ENCODE results near the gene INO80C. TPM values are rescaled to one million over a fixed set of nuclear protein-coding genes. Genes with fewer than 3 reads are reported as not detected.

Gene INO80C
- total RNA-seq, 6 experiments from 2014 or later = 10.4 to 13.3 (median 12.1) TPM

- Mint-ChIP-seq H3K4me1 (ENCODE audit: low read depth) (no peaks in the 10 kb centered on the region), H3K36me3 (ENCODE audit: low read depth) (no peaks in the 10 kb centered on the region), H3K9me3 (no peaks in the 10 kb centered on the region), H3K27me3 (ENCODE audit: insufficient read depth) (peaks cover 14% of the 10 kb centered on the region), H3K4me3 (no peak overlapping the region), H3K27ac (no peak overlapping the region)
- DNase-seq = no peak
- no peak for TF ChIP-seq CTCF (IDR thresholded peaks at IDR 0.05)
Measured at GRCh38 chr18:35507623-35508022, 9.9 kb upstream of the INO80C start.

- H3K4me1 Mint-ChIP-seq (ENCODE audit: low read depth) = peaks cover 3% of the 10 kb centered on the region; the same call in 1 of the 2 replicates
Measured at GRCh38 chr18:35507192-35507591, 9.4 kb upstream of the INO80C start.

GRCh38 chr18:35506024-35506712, 8.4 kb upstream of the INO80C start:
- H3K27me3 Mint-ChIP-seq (ENCODE audit: insufficient read depth) = peaks cover 12% of the 10 kb centered on the region
- no peak overlapping the region for H3K4me3 Mint-ChIP-seq
- no peak overlapping the region for H3K27ac Mint-ChIP-seq
- no peaks in the 10 kb centered on the region for H3K9me3 Mint-ChIP-seq
- TF ChIP-seq CTCF (IDR thresholded peaks at IDR 0.05) = no peak
- DNase-seq = no peak
- no peaks in the 10 kb centered on the region; the same call in 1 of the 2 replicates for H3K36me3 Mint-ChIP-seq (ENCODE audit: low read depth)
- H3K4me1 Mint-ChIP-seq (ENCODE audit: low read depth) = peaks cover 7% of the 10 kb centered on the region; the same call in 1 of the 2 replicates

More at GRCh38 chr18:35507192-35507591, 9.4 kb upstream of the INO80C start:
- TF ChIP-seq CTCF (IDR thresholded peaks at IDR 0.05) = no peak
- Mint-ChIP-seq H3K4me3 (no peak overlapping the region), H3K27me3 (ENCODE audit: insufficient read depth) (peaks cover 14% of the 10 kb centered on the region), H3K9me3 (no peaks in the 10 kb centered on the region), H3K36me3 (ENCODE audit: low read depth) (no peaks in the 10 kb centered on the region), H3K27ac (no peak overlapping the region)
- no peak for DNase-seq

DNA sequence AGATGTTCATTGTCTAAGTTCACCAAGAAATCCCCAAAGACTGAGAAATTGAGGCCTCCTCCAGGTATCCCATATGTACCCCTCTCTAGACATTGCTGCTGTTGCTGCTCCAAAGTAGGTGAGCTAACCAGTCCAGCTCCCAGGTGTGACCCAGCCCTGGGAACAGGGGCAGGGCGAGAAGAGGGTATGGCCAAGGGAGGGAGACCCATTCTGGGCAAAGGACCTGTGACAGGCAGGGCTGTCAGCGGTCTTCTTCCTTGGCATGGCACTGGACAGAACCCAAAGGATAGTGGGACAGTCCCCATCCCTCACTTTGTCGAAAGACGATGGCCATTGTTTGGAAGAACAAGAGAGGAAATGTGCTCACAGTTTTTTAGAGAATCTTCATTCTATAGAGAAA, 7.2 kb upstream of the INO80C start:
- TF ChIP-seq CTCF (IDR thresholded peaks at IDR 0.05) = no peak
- Mint-ChIP-seq H3K4me3 (no peak overlapping the region), H3K27ac (no peak overlapping the region), H3K36me3 (ENCODE audit: low read depth) (no peaks in the 10 kb centered on the region; the same call in 1 of the 2 replicates), H3K4me1 (ENCODE audit: low read depth) (peaks cover 9% of the 10 kb centered on the region; the same call in 1 of the 2 replicates), H3K27me3 (ENCODE audit: insufficient read depth) (peaks cover 13% of the 10 kb centered on the region), H3K9me3 (no peaks in the 10 kb centered on the region)
- no peak for DNase-seq

GRCh38 chr18:35502052-35502451, 4.3 kb upstream of the INO80C start:
- Mint-ChIP-seq H3K4me3 (no peak overlapping the region), H3K9me3 (no peaks in the 10 kb centered on the region), H3K4me1 (ENCODE audit: low read depth) (peaks cover 11% of the 10 kb centered on the region), H3K27me3 (ENCODE audit: insufficient read depth) (peaks cover 13% of the 10 kb centered on the region), H3K36me3 (ENCODE audit: low read depth) (no peaks in the 10 kb centered on the region; the same call in 1 of the 2 replicates), H3K27ac (no peak overlapping the region)
- no peak for TF ChIP-seq CTCF (IDR thresholded peaks at IDR 0.05)
- no peak for DNase-seq

All from HFFc6 (cell line).